Measurements from ENCODE around the gene CUEDC1. TPM values are rescaled to one million over a fixed set of nuclear protein-coding genes. Genes with fewer than 3 reads are reported as not detected.

The CUEDC1 gene
- total RNA-seq, 6 experiments from 2014 or later: 34.0 to 41.0 (median 34.9) TPM

DNA sequence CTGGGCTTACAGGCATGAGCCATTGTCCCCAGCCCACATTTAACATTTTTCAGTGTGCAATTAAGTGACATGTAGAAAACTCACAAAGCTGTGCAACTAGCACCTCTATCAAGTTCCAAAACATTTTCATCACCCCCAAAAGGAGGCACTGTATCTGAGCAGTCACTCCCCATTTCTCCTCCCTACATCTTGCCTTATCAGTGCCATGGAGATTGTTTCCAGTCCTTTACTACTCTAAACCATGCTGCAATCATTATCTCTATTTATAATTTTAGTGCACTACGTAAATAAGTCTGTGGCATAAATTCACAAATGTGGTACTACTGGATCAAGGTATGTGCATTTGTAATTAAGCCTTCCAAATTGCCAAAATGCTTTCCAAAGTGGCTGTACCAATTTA lies 112.9 kb downstream of the CUEDC1 start:
- Mint-ChIP-seq H3K4me1 (ENCODE audit: low read depth) (no peaks in the 10 kb centered on the region), H3K27me3 (ENCODE audit: insufficient read depth) (peaks cover 1% of the 10 kb centered on the region), H3K4me3 (no peak overlapping the region), H3K27ac (no peak overlapping the region), H3K9me3 (no peaks in the 10 kb centered on the region), H3K36me3 (ENCODE audit: low read depth) (peaks cover 10% of the 10 kb centered on the region; the same call in 1 of the 2 replicates)
- no peak for DNase-seq
- TF ChIP-seq, protein P1, sequence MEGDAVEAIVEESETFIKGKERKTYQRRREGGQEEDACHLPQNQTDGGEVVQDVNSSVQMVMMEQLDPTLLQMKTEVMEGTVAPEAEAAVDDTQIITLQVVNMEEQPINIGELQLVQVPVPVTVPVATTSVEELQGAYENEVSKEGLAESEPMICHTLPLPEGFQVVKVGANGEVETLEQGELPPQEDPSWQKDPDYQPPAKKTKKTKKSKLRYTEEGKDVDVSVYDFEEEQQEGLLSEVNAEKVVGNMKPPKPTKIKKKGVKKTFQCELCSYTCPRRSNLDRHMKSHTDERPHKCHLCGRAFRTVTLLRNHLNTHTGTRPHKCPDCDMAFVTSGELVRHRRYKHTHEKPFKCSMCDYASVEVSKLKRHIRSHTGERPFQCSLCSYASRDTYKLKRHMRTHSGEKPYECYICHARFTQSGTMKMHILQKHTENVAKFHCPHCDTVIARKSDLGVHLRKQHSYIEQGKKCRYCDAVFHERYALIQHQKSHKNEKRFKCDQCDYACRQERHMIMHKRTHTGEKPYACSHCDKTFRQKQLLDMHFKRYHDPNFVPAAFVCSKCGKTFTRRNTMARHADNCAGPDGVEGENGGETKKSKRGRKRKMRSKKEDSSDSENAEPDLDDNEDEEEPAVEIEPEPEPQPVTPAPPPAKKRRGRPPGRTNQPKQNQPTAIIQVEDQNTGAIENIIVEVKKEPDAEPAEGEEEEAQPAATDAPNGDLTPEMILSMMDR (IDR thresholded peaks at IDR 0.05): no peak

DNA sequence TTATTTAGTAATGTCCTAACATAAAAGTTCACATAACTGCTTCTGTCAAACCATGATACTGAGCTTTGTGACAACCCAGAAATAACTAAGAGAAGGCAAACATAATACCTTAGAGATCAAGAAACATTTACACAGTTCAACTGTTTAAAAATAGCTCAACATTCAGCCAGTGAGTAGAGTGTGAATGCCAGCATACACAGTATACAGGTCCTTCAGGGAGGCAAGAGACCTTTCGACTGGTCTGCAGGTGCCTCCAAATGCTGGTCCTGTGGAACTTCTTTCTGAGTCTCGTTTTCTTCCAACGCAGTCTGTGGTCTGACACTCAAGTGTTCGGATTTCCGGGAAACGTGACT lies 115.7 kb downstream of the CUEDC1 start:
- Mint-ChIP-seq H3K9me3 (no peaks in the 10 kb centered on the region), H3K36me3 (ENCODE audit: low read depth) (peaks cover 10% of the 10 kb centered on the region; the same call in 1 of the 2 replicates), H3K4me1 (ENCODE audit: low read depth) (peaks cover 2% of the 10 kb centered on the region; the same call in 1 of the 2 replicates), H3K4me3 (no peak overlapping the region), H3K27ac (no peak overlapping the region), H3K27me3 (ENCODE audit: insufficient read depth) (peaks cover 1% of the 10 kb centered on the region; the same call in 1 of the 2 replicates)
- DNase-seq: no peak
- TF ChIP-seq, protein P1 (IDR thresholded peaks at IDR 0.05): no peak

DNA sequence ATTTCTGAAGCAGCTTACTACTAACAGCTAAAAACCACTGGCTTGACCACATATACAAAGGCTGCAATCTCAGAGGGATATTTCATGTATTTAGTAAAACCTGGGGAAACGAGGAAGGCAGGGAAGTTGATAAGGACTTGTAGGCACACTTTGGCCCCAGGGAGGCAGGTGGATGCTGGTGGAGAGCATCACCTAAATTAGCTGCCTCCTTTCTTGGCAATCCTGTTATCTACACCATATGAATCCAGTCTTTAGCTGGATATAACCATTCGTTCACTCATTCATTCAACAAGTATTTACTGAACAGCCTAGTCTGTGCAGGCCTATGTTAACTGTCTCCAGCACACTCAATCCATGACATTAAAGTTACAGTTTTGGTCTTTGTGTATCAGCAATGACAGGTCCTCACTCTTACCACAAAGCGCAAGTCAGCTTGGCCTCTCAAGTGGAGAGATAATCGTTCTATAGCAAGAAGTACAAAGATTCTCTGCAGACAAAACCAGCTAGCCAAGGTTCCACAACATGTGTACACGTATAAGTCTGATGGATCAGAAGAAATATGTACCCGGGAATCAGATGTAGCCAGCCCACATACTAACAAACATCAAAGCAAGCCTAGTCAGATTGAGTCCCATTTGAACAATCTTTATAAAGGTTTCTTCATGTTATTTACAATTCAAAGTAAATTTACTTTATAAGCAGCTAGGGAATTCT lies 116.2 kb downstream of the CUEDC1 start:
- no peak for DNase-seq
- H3K27me3 Mint-ChIP-seq (ENCODE audit: insufficient read depth): no peaks in the 10 kb centered on the region; the same call in 1 of the 2 replicates
- H3K27ac Mint-ChIP-seq: no peak overlapping the region
- TF ChIP-seq, protein P1 (IDR thresholded peaks at IDR 0.05): no peak
- H3K4me1 Mint-ChIP-seq (ENCODE audit: low read depth): peaks cover 8% of the 10 kb centered on the region; the same call in 1 of the 2 replicates
- H3K36me3 Mint-ChIP-seq (ENCODE audit: low read depth): peaks cover 10% of the 10 kb centered on the region; the same call in 1 of the 2 replicates
- no peak overlapping the region for H3K4me3 Mint-ChIP-seq
- no peaks in the 10 kb centered on the region for H3K9me3 Mint-ChIP-seq

DNA sequence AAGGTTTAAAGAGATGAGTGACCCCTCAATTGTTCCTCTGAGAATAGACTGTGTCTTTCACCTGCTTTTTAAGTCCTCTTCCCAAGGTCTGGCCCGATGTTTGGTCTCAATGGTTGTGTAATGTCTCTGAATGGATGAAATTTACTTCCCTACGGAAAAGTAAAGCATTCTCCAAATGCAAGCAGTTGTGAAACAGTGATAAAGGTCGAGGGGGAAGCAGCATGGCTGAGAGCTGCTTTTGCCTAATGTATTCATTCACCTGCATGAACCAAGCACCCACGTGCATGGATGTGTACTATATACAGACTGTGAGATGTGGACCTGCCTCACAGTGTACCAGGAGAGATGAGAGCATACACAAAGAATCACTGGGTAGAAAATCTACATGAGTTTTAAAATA lies 116.8 kb downstream of the CUEDC1 start:
- Mint-ChIP-seq H3K27ac (no peak overlapping the region), H3K27me3 (ENCODE audit: insufficient read depth) (no peaks in the 10 kb centered on the region; the same call in 1 of the 2 replicates), H3K36me3 (ENCODE audit: low read depth) (peaks cover 10% of the 10 kb centered on the region; the same call in 1 of the 2 replicates), H3K9me3 (no peaks in the 10 kb centered on the region), H3K4me1 (ENCODE audit: low read depth) (peaks cover 8% of the 10 kb centered on the region; the same call in 1 of the 2 replicates), H3K4me3 (no peak overlapping the region)
- no peak for DNase-seq
- TF ChIP-seq, protein P1 (IDR thresholded peaks at IDR 0.05): no peak

DNA sequence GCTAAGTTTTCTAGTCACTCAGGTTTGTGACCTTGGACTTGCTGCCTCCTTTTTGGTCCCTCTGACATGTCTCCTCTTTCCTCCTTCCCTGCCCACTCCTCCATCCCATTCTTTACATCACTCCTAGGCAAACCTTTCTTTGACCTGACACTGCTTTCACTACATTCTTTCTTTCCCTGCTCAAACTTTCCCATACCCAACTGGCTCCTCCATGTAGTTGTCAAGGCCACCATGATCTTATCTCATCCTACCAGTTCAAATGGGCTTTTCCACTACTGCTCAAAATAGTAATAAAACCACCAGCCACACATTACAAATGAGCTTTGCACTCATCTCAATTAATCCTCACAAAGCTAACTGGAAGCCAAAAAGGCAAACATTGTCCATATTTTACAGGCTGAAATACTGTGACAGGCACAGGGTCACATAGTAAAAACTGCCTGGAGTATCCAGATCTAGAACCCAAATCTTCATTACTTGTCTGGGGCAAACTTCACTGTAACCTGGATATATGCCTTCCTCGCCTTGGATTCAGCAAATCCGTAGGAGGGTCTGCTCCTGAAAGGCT lies 119.8 kb downstream of the CUEDC1 start:
- no peaks in the 10 kb centered on the region for H3K9me3 Mint-ChIP-seq
- no peak for DNase-seq
- no peak overlapping the region for H3K27ac Mint-ChIP-seq
- TF ChIP-seq, protein P1 (IDR thresholded peaks at IDR 0.05): no peak
- no peak overlapping the region for H3K4me3 Mint-ChIP-seq
- no peaks in the 10 kb centered on the region; the same call in 1 of the 2 replicates for H3K27me3 Mint-ChIP-seq (ENCODE audit: insufficient read depth)
- peaks cover 8% of the 10 kb centered on the region; the same call in 1 of the 2 replicates for H3K4me1 Mint-ChIP-seq (ENCODE audit: low read depth)
- H3K36me3 Mint-ChIP-seq (ENCODE audit: low read depth): peaks cover 10% of the 10 kb centered on the region; the same call in 1 of the 2 replicates
